Fibroblast of lung (primary cell): ENCODE results near the gene FOXC1.

Experiments
- EZH2 ChIP-seq: IDR thresholded peaks from 2 replicates; pipeline ENCODE4 v1.5.1; 2012; ENCODE audit warnings: low read length, control low read depth, mild to moderate bottlenecking; ENCODE audit errors: missing control alignments
- TF ChIP-seq, protein P1 (sequence below), 2 donors: IDR thresholded peaks in 1 of 2; conservative IDR thresholded peaks in 1 of 2; 1 replicate in 1 of 2; 2 replicates in 1 of 2; pipeline ENCODE4 v1.5.1; 2011 to 2012; ENCODE audit warnings: low read length in 2 of 2, control low read depth in 1 of 2, inconsistent platforms in 1 of 2, low read depth in 1 of 2, mild to moderate bottlenecking in 1 of 2

DNA sequence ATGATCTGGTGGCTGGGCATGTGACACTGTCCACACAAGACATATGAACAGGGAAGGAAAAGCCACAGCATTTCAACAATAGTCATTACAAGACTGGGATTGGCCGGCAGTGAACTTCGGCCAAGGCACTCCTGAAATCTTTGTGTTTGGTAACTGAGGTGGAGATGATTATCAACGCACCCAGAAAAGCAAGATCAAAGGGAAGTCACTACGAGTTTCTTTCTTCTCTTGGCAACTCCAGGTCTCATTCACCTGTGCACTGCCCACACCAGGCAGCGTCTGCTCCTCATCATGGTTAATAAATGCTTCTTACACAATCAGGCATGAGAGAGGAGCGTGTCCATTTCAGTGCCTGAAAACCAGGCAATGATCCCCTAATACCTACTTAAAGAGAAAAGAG, 20.5 kb upstream of the FOXC1 start:
- TF ChIP-seq, protein P1, sequence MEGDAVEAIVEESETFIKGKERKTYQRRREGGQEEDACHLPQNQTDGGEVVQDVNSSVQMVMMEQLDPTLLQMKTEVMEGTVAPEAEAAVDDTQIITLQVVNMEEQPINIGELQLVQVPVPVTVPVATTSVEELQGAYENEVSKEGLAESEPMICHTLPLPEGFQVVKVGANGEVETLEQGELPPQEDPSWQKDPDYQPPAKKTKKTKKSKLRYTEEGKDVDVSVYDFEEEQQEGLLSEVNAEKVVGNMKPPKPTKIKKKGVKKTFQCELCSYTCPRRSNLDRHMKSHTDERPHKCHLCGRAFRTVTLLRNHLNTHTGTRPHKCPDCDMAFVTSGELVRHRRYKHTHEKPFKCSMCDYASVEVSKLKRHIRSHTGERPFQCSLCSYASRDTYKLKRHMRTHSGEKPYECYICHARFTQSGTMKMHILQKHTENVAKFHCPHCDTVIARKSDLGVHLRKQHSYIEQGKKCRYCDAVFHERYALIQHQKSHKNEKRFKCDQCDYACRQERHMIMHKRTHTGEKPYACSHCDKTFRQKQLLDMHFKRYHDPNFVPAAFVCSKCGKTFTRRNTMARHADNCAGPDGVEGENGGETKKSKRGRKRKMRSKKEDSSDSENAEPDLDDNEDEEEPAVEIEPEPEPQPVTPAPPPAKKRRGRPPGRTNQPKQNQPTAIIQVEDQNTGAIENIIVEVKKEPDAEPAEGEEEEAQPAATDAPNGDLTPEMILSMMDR (conservative IDR thresholded peaks at IDR 0.05 in 1 of 2, IDR thresholded peaks at IDR 0.05 in 1 of 2; ENCODE audit: low read depth in 1 of 2, low read length in 2 of 2): no peak
- no peak for TF ChIP-seq EZH2
